Camera-type eye (tissue), 1 donor: ENCODE results near the gene PDE4A. TPM values are rescaled to one million over a fixed set of nuclear protein-coding genes. Genes with fewer than 3 reads are reported as not detected.

ENCODE experiments used
- total RNA-seq: library from RNA; depleted of rRNA; stranded (reverse); fragments of >200 nt; gene quantifications from one replicate; pipeline ENCODE4 v1.2.3, GENCODE V29; 2014

Gene PDE4A
- 7.6 TPM for total RNA-seq

GRCh38 chr19:10420444-10421239, at the start of gene PDE4A:
Gene PDE4A, plus strand, starts transcription at chr19:10420538. Its CDS starts 227 bp downstream, at chr19:10420765.

GRCh38 chr19:10380313-10381102, 39.8 kb upstream of the PDE4A start, which contains the start of gene TYK2:
Gene TYK2, minus strand, starts transcription at chr19:10380572. Its CDS starts 2,166 bp downstream, at chr19:10378406.

GRCh38 chr19:10403137-10404021, 17.0 kb upstream of the PDE4A start, which contains the start of gene CDC37:
Gene CDC37, minus strand, starts transcription at chr19:10403542. Its CDS starts 63 bp downstream, at chr19:10403479.

GRCh38 chr19:10503002-10503789, 82.9 kb downstream of the PDE4A start, which contains the start of gene KEAP1:
Gene KEAP1, minus strand, starts transcription at chr19:10503356. Its CDS starts 3,323 bp downstream, at chr19:10500033.

GRCh38 chr19:10517361-10517759, 97.0 kb downstream of the PDE4A start, which contains the start of gene S1PR5:
Gene S1PR5, minus strand, starts transcription at chr19:10517447. Its CDS starts 2,436 bp downstream, at chr19:10515011.

Other genes starting within 250 kb of the PDE4A start
- gene DNMT1, start 225.6 kb upstream of the PDE4A start, total RNA-seq = 69.2 TPM
- 8.9 TPM for gene S1PR2, start 189.2 kb upstream of the PDE4A start, total RNA-seq
- 19.0 TPM for gene MRPL4, start 168.3 kb upstream of the PDE4A start, total RNA-seq
- 15.1 TPM for gene ICAM1, start 149.4 kb upstream of the PDE4A start, total RNA-seq
- 0.38 TPM for gene ICAM4, start 133.6 kb upstream of the PDE4A start, total RNA-seq
- 3.4 TPM for gene ICAM5, start 130.6 kb upstream of the PDE4A start, total RNA-seq
- 4.4 TPM for gene ZGLP1, start 110.7 kb upstream of the PDE4A start, total RNA-seq
- 18.5 TPM for gene FDX2, start 104.5 kb upstream of the PDE4A start, total RNA-seq
- gene RAVER1, start 87.0 kb upstream of the PDE4A start, total RNA-seq = 18.9 TPM
- gene ICAM3, start 80.9 kb upstream of the PDE4A start, total RNA-seq = 1.6 TPM
- 84.4 TPM for gene TYK2, start 40.0 kb upstream of the PDE4A start, total RNA-seq
- 109 TPM for gene CDC37, start 17.0 kb upstream of the PDE4A start, total RNA-seq
- 56.5 TPM for gene KEAP1, start 82.8 kb downstream of the PDE4A start, total RNA-seq
- gene S1PR5, start 96.9 kb downstream of the PDE4A start, total RNA-seq = 1.4 TPM
- 19.4 TPM for gene ATG4D, start 123.4 kb downstream of the PDE4A start, total RNA-seq
- gene KRI1, start 145.5 kb downstream of the PDE4A start, total RNA-seq = 17.2 TPM
- 17.7 TPM for gene CDKN2D, start 148.4 kb downstream of the PDE4A start, total RNA-seq
- gene AP1M2, start 166.8 kb downstream of the PDE4A start, total RNA-seq = 3.5 TPM
- 77.6 TPM for gene SLC44A2, start 205.0 kb downstream of the PDE4A start, total RNA-seq
- gene ILF3, start 233.8 kb downstream of the PDE4A start, total RNA-seq = 262 TPM